Nucleus accumbens (tissue), 56 donors: ENCODE measurements around the gene KRTAP4-6.
"Not testable (repeated sequence)": the region's sequence is repeated elsewhere in the genome, so short reads cannot be mapped to it uniquely, and the experiment has no call there.

Experiments used
- DNase-seq, 56 donors: peaks; one replicate each; lab custom pipeline; 2025; lab: John Stamatoyannopoulos, UW

The KRTAP4-6 gene

GRCh38 chr17:41148971-41149651, 8.8 kb upstream of the KRTAP4-6 start:
- DNase-seq = not testable (repeated sequence)

GRCh38 chr17:41147531-41148204, 7.3 kb upstream of the KRTAP4-6 start:
- DNase-seq = no peak

- DNase-seq = no peak
Measured at GRCh38 chr17:41145261-41145660, 4.9 kb upstream of the KRTAP4-6 start.

- DNase-seq = no peak
Measured at GRCh38 chr17:41144846-41145245, 4.5 kb upstream of the KRTAP4-6 start.

GRCh38 chr17:41141361-41141760, 1.0 kb upstream of the KRTAP4-6 start:
- no peak for DNase-seq

- DNase-seq = not testable (repeated sequence)
Measured at GRCh38 chr17:41139865-41140264, 479 bp downstream of the KRTAP4-6 start.

- no peak for DNase-seq
Measured at GRCh38 chr17:41133880-41134735, 6.2 kb downstream of the KRTAP4-6 start.

GRCh38 chr17:41131979-41132378, 8.4 kb downstream of the KRTAP4-6 start:
- DNase-seq = no peak

- DNase-seq = no peak
Measured at GRCh38 chr17:41127371-41127770, 13.0 kb downstream of the KRTAP4-6 start.

GRCh38 chr17:41126412-41126811, 13.9 kb downstream of the KRTAP4-6 start:
- no peak for DNase-seq

- no peak for DNase-seq
Measured at GRCh38 chr17:41125064-41125463, 15.3 kb downstream of the KRTAP4-6 start.

- not testable (repeated sequence) for DNase-seq
Measured at GRCh38 chr17:41123991-41124371, 16.4 kb downstream of the KRTAP4-6 start, which contains the start of gene KRTAP4-12. Gene KRTAP4-12 (minus strand): TSS chr17:41124182. CDS start chr17:41124122, 60 bp downstream.

- DNase-seq = not testable (repeated sequence)
Measured at GRCh38 chr17:41123292-41123990, 16.9 kb downstream of the KRTAP4-6 start.

GRCh38 chr17:41121742-41122141, 18.6 kb downstream of the KRTAP4-6 start:
- DNase-seq = no peak

- not testable (repeated sequence) for DNase-seq
Measured at GRCh38 chr17:41119696-41120690, 20.4 kb downstream of the KRTAP4-6 start.

- DNase-seq = no peak
Measured at GRCh38 chr17:41118721-41119120, 21.6 kb downstream of the KRTAP4-6 start.

GRCh38 chr17:41117846-41118386, 22.4 kb downstream of the KRTAP4-6 start, which contains the start of gene KRTAP4-11:
Gene KRTAP4-11 (minus strand): TSS chr17:41118373. CDS start chr17:41118315, 58 bp downstream.
- not testable (repeated sequence) for DNase-seq

- DNase-seq = no peak
Measured at GRCh38 chr17:41116297-41116696, 24.0 kb downstream of the KRTAP4-6 start.
